IPS-18a (cell line): ENCODE data around the gene CNTN1.

Experiments used
- H3K27ac ChIP-seq: one replicate; pipeline ENCODE4 v1.5.1; 2013; ENCODE audit warnings: low read length
- H3K27me3 ChIP-seq: one replicate; pipeline ENCODE4 v1.6.1; 2013; ENCODE audit warnings: mild to moderate bottlenecking, low read length; ENCODE audit not compliant: control insufficient read depth, insufficient read depth
- H3K36me3 ChIP-seq: one replicate; pipeline ENCODE4 v1.6.1; 2013; ENCODE audit warnings: low read depth, low read length; ENCODE audit not compliant: control insufficient read depth
- H3K4me1 ChIP-seq: one replicate; pipeline ENCODE4 v1.6.1; 2013; ENCODE audit warnings: low read depth, low read length; ENCODE audit not compliant: control insufficient read depth
- H3K4me3 ChIP-seq: one replicate; pipeline ENCODE4 v1.5.1; 2013; ENCODE audit warnings: low read length
- H3K9ac ChIP-seq: one replicate; pipeline ENCODE4 v1.6.1; 2013; ENCODE audit warnings: mild to moderate bottlenecking, low read length, moderate library complexity
- H3K9me3 ChIP-seq: one replicate; pipeline ENCODE4 v1.6.1; 2013; ENCODE audit warnings: low read depth, low read length; ENCODE audit not compliant: control insufficient read depth

The CNTN1 gene

DNA sequence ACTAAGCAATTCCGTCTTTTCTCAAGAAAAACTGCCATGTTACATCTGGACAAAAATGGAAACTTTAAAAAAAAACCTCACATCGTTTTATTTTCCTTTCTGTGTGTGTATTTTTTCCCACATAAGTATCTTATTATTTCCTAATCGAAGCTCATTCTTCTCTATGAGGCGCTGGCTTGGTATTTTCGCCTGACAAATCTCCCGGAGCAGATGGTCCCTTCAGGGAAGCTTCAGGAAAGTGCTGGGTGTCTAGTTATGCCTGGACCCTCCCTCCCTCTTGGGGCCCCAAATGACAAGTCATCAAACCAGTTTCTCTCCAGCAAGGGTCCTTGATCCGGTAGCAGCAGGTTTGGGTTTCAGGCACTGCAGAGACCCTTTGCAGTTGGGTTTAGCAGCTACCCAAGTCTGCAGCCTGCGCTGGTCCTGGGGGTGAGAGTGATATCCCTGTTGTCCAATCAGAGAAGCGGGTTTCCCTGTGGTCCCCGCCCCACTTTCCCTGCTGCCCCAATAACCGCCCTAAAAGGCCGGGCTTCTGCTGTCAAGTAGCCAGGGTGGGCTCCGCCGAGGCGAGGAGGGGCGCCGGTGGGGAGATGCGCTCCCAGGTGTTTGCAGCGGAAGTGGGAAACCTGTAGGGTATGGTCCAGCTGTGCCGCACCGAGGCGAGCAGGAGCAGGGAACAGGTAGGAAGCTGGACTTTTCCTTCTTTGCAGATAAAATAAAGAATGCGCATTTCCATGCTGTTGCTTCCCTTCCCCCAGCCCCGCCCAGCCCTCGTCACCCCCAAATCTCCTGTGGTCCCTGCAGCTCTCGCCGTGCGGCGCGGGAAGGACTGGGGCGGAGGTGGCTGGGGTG, at the start of gene CNTN1:
CNTN1 (plus strand) TSS at position 527 of the 852 bp plus-strand sequence.
- Histone ChIP-seq H3K27ac (no peak within 1 kb of the TSS), H3K4me1 (peaks cover 6% of the 10 kb centered on the region), H3K36me3 (no peaks in the 10 kb centered on the region), H3K9ac (no peak within 1 kb of the TSS), H3K4me3 (peak within 1 kb of the TSS; percentile 79), H3K9me3 (no peaks in the 10 kb centered on the region), H3K27me3 (peaks cover 18% of the 10 kb centered on the region)

DNA sequence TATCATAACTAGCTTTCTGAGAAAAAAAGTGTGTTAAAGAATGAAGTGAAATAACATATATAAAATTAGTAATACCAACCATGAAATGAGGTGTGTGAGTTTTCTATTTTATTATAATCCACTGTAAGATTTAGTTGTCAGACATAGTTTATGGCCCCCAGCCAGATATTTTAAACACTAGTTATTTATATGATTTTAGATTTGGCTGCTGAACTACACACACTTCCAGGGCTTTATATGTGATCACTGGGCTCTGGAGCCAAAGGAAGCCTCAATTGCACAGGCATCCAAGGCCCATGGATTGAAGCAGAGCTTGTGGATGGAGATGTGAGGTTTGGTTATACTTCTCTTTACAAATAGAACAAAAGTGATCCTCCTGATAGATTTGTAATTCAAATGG, 48.7 kb upstream of the CNTN1 start:
- H3K9me3 ChIP-seq: peaks cover 3% of the 10 kb centered on the region
- H3K4me1 ChIP-seq: peaks cover 3% of the 10 kb centered on the region
- no peak overlapping the region for H3K27ac ChIP-seq
- no peaks in the 10 kb centered on the region for H3K27me3 ChIP-seq
- no peak overlapping the region for H3K4me3 ChIP-seq
- no peaks in the 10 kb centered on the region for H3K36me3 ChIP-seq
- no peak overlapping the region for H3K9ac ChIP-seq

DNA sequence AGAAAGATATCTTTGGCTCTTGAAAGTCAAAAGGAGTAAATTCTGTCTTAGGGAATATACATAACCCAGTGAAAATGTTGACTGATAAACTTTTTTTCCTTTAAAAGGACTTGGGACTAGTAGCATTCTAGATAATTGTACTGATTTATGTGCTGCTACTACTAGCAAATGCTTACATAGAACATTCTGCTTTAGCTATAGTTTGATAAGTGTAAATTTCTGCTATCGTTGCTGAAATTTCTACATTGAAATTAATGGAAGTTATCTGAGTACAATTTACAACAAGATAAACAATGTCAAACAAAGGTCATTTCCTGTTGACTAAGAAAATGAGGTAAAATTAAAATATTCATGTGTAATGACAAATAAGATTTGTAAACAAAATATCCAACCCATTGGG, 48.3 kb upstream of the CNTN1 start:
- H3K9ac ChIP-seq: no peak overlapping the region
- no peak overlapping the region for H3K4me3 ChIP-seq
- no peak overlapping the region for H3K27ac ChIP-seq
- peaks cover 5% of the 10 kb centered on the region for H3K4me1 ChIP-seq
- H3K36me3 ChIP-seq: no peaks in the 10 kb centered on the region
- H3K9me3 ChIP-seq: peaks cover 3% of the 10 kb centered on the region
- H3K27me3 ChIP-seq: no peaks in the 10 kb centered on the region

DNA sequence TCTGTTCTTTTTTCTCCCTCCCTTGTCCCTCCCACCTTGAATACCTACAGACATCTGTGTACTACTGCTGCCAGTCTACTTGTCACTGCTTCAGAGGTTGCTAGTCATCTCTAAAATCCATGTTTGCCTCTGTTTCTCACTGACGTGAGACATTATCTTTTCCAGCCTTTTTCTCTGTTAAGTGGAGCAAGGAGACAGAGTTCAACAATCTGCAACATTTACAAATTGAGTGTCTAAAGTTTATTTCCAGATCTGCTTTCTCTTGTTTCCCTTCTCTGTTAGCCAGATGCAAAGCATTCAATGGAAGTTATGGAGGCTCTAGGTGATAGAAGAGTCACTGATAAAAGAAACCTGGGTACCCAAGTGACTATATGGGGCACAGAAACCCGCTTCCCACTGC, 47.5 kb upstream of the CNTN1 start:
- Histone ChIP-seq H3K4me1 (peaks cover 5% of the 10 kb centered on the region), H3K9ac (no peak overlapping the region), H3K36me3 (no peaks in the 10 kb centered on the region), H3K4me3 (no peak overlapping the region), H3K9me3 (peaks cover 3% of the 10 kb centered on the region), H3K27me3 (no peaks in the 10 kb centered on the region), H3K27ac (no peak overlapping the region)

DNA sequence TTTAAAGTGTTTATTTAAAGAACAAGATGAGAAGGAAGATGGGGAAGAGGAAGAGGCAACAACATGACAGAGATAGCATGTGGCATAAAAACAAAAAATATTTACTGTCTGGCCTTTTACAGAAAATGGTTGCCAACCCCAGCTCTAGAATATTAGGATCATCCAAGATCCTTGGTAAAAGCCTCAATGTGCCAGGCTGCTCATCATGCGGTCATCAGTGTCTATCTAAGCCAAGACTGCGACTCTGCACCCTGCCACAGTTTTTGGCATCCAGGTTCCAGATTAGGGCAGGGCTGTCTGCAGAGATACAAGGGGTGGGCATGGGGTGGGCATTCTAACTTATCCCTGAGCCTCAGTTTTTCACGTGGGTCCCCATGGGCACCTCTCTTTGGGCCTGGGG, 46.9 kb upstream of the CNTN1 start:
- H3K27me3 ChIP-seq: no peaks in the 10 kb centered on the region
- peaks cover 5% of the 10 kb centered on the region for H3K4me1 ChIP-seq
- H3K36me3 ChIP-seq: no peaks in the 10 kb centered on the region
- no peak overlapping the region for H3K27ac ChIP-seq
- H3K9ac ChIP-seq: no peak overlapping the region
- no peak overlapping the region for H3K4me3 ChIP-seq
- peaks cover 3% of the 10 kb centered on the region for H3K9me3 ChIP-seq

DNA sequence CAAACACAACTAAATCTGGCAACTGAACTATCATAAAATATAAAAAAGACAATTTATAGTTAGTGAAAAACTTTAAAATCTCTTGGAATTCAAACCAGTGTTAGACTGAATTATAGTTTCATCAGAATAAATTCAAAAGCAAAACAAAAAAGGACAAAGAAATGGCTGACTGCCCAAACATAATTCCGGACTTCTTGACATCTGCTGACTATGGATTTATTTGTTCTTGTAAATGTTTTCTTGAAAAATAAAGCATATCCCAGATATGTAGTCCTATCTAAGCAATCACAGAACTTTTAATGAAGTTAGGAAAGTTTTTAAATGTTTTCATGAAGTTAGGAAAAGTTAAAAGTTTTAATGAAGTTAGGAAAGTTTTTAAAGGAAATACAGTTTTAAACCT, 45.8 kb upstream of the CNTN1 start:
- Histone ChIP-seq H3K4me1 (peaks cover 5% of the 10 kb centered on the region), H3K27me3 (no peaks in the 10 kb centered on the region), H3K4me3 (no peak overlapping the region), H3K9ac (no peak overlapping the region), H3K36me3 (no peaks in the 10 kb centered on the region), H3K9me3 (peaks cover 5% of the 10 kb centered on the region), H3K27ac (no peak overlapping the region)

DNA sequence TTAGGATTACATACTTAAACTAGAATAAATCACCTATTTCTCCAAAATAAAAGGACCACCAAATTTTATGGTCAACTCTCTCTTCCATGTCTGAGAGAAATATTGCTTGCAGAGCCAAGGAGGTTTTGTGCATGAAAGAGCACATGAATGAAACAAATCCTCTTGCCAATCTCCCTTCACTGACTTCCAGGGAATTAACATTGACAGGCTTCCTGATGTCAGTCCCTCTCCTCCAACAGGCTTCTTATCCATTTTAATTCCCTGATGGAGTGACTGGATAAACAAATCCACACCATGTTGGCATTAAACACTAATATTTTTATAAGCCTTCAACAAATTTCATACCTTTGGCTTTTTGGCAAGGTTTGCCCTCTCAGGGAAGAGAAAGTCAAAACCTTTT, 45.3 kb upstream of the CNTN1 start:
- no peaks in the 10 kb centered on the region for H3K36me3 ChIP-seq
- no peak overlapping the region for H3K4me3 ChIP-seq
- no peaks in the 10 kb centered on the region for H3K27me3 ChIP-seq
- peaks cover 8% of the 10 kb centered on the region for H3K9me3 ChIP-seq
- no peak overlapping the region for H3K27ac ChIP-seq
- no peak overlapping the region for H3K9ac ChIP-seq
- H3K4me1 ChIP-seq: peaks cover 5% of the 10 kb centered on the region

DNA sequence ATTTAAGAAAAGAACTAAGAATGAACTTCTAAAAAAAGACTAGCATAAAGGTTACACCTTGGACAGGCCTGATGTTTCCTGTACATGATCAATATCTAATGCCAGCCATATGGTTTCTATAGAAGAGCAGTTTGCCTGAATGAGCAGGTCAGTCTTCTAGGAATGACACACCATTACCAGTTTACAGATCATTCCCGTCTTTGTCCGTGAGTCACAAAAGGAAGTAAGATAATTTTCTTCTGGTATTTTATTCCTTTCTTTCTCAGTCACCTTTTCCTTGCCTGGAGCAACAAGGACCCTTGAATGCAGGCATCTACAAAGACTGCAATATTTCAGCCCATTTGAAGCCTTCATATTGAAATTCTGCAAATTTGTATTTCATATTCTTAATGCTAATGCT, 44.6 kb upstream of the CNTN1 start:
- Histone ChIP-seq H3K27ac (no peak overlapping the region), H3K9me3 (peaks cover 8% of the 10 kb centered on the region)

DNA sequence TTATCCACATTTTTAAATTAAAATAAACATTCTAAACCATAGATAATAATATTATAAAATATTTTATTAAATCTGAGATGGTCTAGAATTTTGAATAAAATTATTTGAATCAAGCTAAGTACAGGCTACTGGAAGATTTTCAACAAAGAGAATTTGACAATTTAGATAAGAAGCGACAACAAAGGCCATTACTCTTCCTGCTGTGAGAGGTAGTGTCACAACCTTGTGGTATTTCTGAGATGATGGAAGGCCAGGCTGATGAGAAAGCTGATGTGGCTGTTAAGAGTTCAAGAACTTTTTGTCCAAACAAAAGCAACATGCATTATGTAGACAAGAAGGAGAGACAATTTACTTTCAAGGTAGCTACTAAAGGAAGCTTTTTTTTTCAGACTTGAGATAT, 43.7 kb upstream of the CNTN1 start:
- H3K27me3 ChIP-seq: no peaks in the 10 kb centered on the region
- peaks cover 5% of the 10 kb centered on the region for H3K9me3 ChIP-seq
- H3K4me3 ChIP-seq: no peak overlapping the region
- peaks cover 5% of the 10 kb centered on the region for H3K4me1 ChIP-seq
- H3K9ac ChIP-seq: no peak overlapping the region
- H3K36me3 ChIP-seq: no peaks in the 10 kb centered on the region
- no peak overlapping the region for H3K27ac ChIP-seq

More for the DNA sequence above, 44.6 kb upstream of the CNTN1 start:
- Histone ChIP-seq H3K9ac (no peak overlapping the region), H3K36me3 (no peaks in the 10 kb centered on the region), H3K27me3 (no peaks in the 10 kb centered on the region), H3K4me1 (peaks cover 5% of the 10 kb centered on the region), H3K4me3 (no peak overlapping the region)

DNA sequence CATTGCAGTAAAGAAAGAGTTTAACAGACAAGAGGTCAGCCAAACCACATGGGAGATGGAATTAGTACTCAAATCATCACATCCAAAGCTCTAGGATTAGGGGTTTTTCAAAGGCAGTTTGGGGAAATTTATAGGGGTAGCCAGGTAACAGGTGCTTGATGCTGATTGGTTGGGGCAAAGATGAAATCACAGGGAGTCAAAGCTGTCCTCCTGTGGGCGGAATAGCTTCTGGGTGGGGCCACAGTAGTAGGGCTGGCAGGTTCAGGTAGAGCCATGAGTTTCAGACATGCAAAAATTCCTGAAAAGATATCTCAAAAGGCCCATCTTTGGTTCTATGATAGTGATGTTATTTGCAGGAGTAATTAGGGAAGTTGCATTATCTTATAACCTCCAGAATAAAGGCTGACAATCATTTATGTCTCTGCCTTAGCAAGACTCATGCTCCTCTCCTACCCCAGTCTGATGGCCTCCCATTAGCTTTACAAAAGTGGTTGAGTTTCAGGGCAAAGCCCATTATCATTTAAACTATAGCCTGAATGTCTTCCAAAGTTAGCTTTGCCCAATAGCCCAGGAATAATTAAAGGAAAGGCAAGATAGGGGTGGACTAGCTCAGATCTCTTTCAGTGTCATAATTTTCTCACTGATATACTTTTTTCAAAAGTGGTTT, 42.1 kb upstream of the CNTN1 start:
- no peaks in the 10 kb centered on the region for H3K36me3 ChIP-seq
- peaks cover 5% of the 10 kb centered on the region for H3K9me3 ChIP-seq
- no peak overlapping the region for H3K27ac ChIP-seq
- H3K4me3 ChIP-seq: no peak overlapping the region
- no peak overlapping the region for H3K9ac ChIP-seq
- H3K4me1 ChIP-seq: peaks cover 5% of the 10 kb centered on the region
- H3K27me3 ChIP-seq: no peaks in the 10 kb centered on the region

DNA sequence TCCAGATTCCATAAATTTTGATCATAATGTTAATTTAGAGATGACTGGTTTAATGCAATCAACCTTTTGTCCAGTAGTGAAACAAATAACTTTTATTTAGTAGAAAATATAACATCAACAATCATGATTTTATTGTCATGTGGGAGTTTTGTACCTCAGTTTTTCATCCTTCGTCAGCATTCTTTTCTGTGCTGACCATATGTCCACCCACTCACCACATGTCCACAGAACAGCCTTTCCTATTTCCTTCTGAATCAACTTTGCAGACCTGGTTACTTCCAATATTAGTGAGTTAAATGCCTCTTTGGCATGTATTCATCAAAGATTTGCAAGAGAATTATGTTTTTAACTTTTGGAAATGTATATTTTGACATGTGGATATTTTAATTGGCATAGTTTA, 36.8 kb upstream of the CNTN1 start:
- no peaks in the 10 kb centered on the region for H3K27me3 ChIP-seq
- H3K9me3 ChIP-seq: peaks cover 5% of the 10 kb centered on the region
- H3K4me3 ChIP-seq: no peak overlapping the region
- H3K27ac ChIP-seq: no peak overlapping the region
- no peak overlapping the region for H3K9ac ChIP-seq
- no peaks in the 10 kb centered on the region for H3K4me1 ChIP-seq
- H3K36me3 ChIP-seq: no peaks in the 10 kb centered on the region

DNA sequence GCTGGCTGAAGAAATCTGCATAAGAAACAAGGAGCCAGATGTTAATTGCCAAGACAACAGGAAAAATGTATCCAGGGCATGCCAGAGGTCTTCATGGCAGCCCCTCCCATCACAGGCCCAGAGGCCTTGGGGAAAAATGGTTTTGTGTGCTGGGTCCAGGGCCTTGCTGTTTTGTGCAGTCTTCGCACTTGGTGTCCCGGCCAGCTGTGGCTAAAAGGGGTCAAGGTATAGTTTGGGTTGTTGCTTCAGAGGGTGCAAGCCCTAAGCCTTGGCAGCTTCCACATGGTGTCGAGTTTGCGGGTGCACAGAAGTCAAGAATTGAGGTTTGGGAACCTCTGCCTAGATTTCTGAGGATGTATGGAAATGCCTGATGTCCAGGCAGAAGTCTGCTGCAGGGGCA, 29.9 kb upstream of the CNTN1 start:
- Histone ChIP-seq H3K36me3 (no peaks in the 10 kb centered on the region), H3K27me3 (no peaks in the 10 kb centered on the region), H3K4me3 (no peak overlapping the region), H3K4me1 (no peaks in the 10 kb centered on the region), H3K9ac (no peak overlapping the region), H3K27ac (no peak overlapping the region), H3K9me3 (no peaks in the 10 kb centered on the region)
